Measurements from ENCODE around the gene GRIK5.

The GRIK5 gene

DNA sequence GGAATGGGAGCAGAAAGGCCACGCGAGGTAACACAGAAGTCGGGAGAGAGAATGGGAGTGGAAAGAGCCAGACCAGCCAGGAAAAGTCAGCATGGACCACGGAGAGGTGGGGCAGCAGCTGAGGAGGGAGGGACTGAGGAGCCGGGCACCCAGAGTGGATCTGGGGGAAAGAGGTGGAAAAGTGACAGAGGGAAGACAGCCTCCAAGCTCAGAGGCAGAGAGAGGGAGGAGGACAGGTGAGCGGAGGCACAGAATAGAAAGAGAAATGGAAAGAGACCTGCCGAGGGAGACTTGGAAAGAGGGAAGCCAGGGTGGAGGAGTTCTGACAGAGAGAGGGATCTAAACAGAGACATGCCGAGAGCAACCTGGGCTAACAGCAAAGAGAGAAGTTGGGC lies 1.6 kb downstream of the GRIK5 start:
- H3K27me3 ChIP-seq (ENCODE audit: control insufficient read depth in 5 of 5, insufficient read depth in 4 of 5, low read length in 5 of 5), result peaks cover 25 to 49% (median 48%) of the 10 kb centered on the region in 5 donors
- no peak overlapping the region for H3K9ac ChIP-seq (ENCODE audit: low read length in 5 of 5)
- peaks cover 0 to 6% (median 0%) of the 10 kb centered on the region in 5 donors for H3K4me1 ChIP-seq (ENCODE audit: control insufficient read depth in 5 of 5, insufficient read depth in 5 of 5, low read length in 5 of 5)
- H3K9me3 ChIP-seq (ENCODE audit: control insufficient read depth in 5 of 5, low read length in 5 of 5), result no peaks in the 10 kb centered on the region
- no peaks in the 10 kb centered on the region for H3K36me3 ChIP-seq (ENCODE audit: control insufficient read depth in 5 of 5, insufficient read depth in 5 of 5, low read length in 5 of 5)
- no peak overlapping the region for H3K4me3 ChIP-seq (ENCODE audit: low read depth in 1 of 5, low read length in 5 of 5)
- no peak overlapping the region for H3K27ac ChIP-seq (ENCODE audit: low read depth, low read length)

DNA sequence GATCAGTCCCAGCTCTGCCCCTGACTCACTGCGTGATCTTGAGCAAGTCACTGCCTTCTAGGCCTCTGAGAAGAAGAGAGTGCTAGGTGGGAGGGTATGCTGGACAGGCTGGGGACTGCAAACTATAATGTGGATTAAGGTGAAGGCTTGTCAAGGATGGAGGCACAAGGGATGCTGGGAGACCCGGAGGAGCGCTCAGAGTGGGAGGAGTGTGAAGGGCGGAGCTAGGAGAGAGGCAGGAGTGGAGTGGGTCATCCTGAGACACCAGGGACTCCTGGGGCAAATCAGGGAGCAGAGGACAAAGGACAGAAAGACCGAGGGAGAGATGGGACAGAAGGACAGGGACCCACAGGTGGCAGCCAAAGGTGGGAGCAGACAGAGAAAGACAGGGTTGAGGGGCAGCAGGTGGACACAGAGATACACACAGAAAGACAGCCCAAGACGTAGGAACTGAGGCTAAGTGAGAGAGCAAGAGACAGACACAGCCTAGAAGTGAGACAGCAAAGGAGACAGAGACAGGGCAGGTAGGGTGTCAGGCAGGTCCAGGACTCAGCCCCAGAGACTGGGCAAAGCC lies 2.6 kb downstream of the GRIK5 start:
- Histone ChIP-seq H3K27me3 (ENCODE audit: control insufficient read depth in 5 of 5, insufficient read depth in 4 of 5, low read length in 5 of 5) (peaks cover 25 to 49% (median 48%) of the 10 kb centered on the region in 5 donors), H3K27ac (ENCODE audit: low read depth, low read length) (no peak overlapping the region), H3K4me3 (ENCODE audit: low read depth in 1 of 5, low read length in 5 of 5) (no peak overlapping the region)

DNA sequence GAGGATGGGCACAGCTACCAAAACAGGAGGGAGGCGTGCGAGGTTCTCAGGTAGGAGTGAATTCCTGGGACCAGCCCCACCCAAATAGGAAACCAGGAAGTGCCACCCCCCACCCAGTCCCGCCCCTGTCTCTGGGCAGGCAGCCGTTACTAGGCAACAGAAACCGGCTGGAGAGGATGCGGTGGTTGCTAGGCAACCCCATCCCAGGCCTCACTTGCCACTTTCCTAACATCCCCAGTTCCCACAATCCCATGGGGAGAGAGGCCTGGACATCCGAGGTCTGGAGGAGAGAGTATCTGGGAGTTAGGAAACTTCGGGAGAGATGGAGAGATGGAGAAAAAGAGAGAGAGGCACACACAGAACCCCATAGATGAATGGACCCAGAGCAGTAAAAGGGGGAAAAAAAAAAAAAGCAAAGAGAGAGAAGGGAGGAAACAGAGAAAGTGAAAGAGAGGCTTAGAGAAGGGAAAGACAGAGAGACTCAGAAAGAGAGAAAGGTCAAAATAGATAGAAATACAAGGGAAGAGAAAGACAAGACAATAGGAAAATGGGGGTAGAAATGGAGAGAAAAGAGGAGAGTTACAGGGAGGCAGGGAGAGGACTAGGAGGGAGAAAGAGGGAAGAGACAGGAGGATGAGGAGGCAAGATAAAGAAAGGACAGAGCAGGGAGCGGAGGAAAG lies 3.8 kb downstream of the GRIK5 start:
- Histone ChIP-seq H3K9ac (ENCODE audit: low read length in 5 of 5) (no peak overlapping the region), H3K27me3 (ENCODE audit: control insufficient read depth in 5 of 5, insufficient read depth in 4 of 5, low read length in 5 of 5) (peaks cover 25 to 49% (median 48%) of the 10 kb centered on the region in 5 donors), H3K9me3 (ENCODE audit: control insufficient read depth in 5 of 5, low read length in 5 of 5) (no peaks in the 10 kb centered on the region), H3K4me1 (ENCODE audit: control insufficient read depth in 5 of 5, insufficient read depth in 5 of 5, low read length in 5 of 5) (peaks cover 0 to 6% (median 0%) of the 10 kb centered on the region in 5 donors), H3K4me3 (ENCODE audit: low read depth in 1 of 5, low read length in 5 of 5) (no peak overlapping the region), H3K27ac (ENCODE audit: low read depth, low read length) (no peak overlapping the region), H3K36me3 (ENCODE audit: control insufficient read depth in 5 of 5, insufficient read depth in 5 of 5, low read length in 5 of 5) (no peaks in the 10 kb centered on the region)

More for the DNA sequence above, 2.6 kb downstream of the GRIK5 start:
- Histone ChIP-seq H3K36me3 (ENCODE audit: control insufficient read depth in 5 of 5, insufficient read depth in 5 of 5, low read length in 5 of 5) (no peaks in the 10 kb centered on the region), H3K9ac (ENCODE audit: low read length in 5 of 5) (no peak overlapping the region), H3K4me1 (ENCODE audit: control insufficient read depth in 5 of 5, insufficient read depth in 5 of 5, low read length in 5 of 5) (peaks cover 0 to 6% (median 0%) of the 10 kb centered on the region in 5 donors), H3K9me3 (ENCODE audit: control insufficient read depth in 5 of 5, low read length in 5 of 5) (no peaks in the 10 kb centered on the region)

DNA sequence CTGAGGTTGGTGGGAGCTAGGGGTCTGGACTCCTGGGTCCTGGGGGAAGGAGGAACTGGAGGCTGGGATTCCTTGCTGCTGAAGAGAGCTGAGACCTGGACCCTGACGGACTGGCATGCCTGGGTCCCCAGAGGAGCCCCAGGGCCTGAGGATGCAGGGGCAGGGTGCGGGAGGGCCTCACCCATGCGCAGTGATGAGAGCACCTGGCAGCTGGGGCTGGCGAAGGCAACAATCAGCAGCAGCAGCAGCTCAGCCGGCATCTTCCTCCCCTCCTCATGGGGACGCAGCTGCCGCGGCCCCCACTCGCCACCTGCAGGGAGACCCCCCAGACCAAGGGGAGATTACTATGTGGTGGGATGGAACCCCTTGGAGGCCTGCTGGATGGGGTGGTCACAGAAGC lies 4.5 kb downstream of the GRIK5 start:
- Histone ChIP-seq H3K27me3 (ENCODE audit: control insufficient read depth in 5 of 5, insufficient read depth in 4 of 5, low read length in 5 of 5) (peaks cover 25 to 48% (median 45%) of the 10 kb centered on the region in 5 donors), H3K9ac (ENCODE audit: low read length in 5 of 5) (no peak overlapping the region), H3K27ac (ENCODE audit: low read depth, low read length) (no peak overlapping the region), H3K4me1 (ENCODE audit: control insufficient read depth in 5 of 5, insufficient read depth in 5 of 5, low read length in 5 of 5) (peaks cover 0 to 6% (median 0%) of the 10 kb centered on the region in 5 donors), H3K4me3 (ENCODE audit: low read depth in 1 of 5, low read length in 5 of 5) (no peak overlapping the region), H3K36me3 (ENCODE audit: control insufficient read depth in 5 of 5, insufficient read depth in 5 of 5, low read length in 5 of 5) (no peaks in the 10 kb centered on the region), H3K9me3 (ENCODE audit: control insufficient read depth in 5 of 5, low read length in 5 of 5) (no peaks in the 10 kb centered on the region)

DNA sequence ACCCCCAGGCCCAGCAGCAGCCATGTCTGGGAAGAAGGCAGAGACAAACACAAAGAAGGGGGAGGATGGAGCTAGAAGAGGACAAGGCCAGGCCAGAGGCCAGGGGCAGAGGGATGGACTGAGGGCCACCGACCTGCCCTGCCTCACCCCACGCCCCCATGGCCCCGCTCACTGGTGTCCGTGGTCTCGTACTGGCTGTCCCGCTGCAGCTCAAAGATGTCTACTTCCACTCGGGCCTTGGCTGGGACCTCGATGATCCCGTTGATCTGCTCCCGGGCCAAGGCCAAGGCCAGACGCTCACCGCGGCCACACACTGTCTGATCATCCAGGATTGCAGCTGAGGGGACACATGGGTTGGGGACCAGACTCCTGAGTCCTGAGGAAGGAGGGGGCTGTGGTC lies 5.0 kb downstream of the GRIK5 start:
- H3K9me3 ChIP-seq (ENCODE audit: control insufficient read depth in 5 of 5, low read length in 5 of 5), result no peaks in the 10 kb centered on the region
- H3K4me1 ChIP-seq (ENCODE audit: control insufficient read depth in 5 of 5, insufficient read depth in 5 of 5, low read length in 5 of 5), result peaks cover 0 to 6% (median 0%) of the 10 kb centered on the region in 5 donors
- H3K27ac ChIP-seq (ENCODE audit: low read depth, low read length), result no peak overlapping the region
- H3K4me3 ChIP-seq (ENCODE audit: low read depth in 1 of 5, low read length in 5 of 5), result no peak overlapping the region
- H3K36me3 ChIP-seq (ENCODE audit: control insufficient read depth in 5 of 5, insufficient read depth in 5 of 5, low read length in 5 of 5), result no peaks in the 10 kb centered on the region
- H3K9ac ChIP-seq (ENCODE audit: low read length in 5 of 5), result no peak overlapping the region
- H3K27me3 ChIP-seq (ENCODE audit: control insufficient read depth in 5 of 5, insufficient read depth in 4 of 5, low read length in 5 of 5), result peaks cover 25 to 48% (median 41%) of the 10 kb centered on the region in 5 donors

DNA sequence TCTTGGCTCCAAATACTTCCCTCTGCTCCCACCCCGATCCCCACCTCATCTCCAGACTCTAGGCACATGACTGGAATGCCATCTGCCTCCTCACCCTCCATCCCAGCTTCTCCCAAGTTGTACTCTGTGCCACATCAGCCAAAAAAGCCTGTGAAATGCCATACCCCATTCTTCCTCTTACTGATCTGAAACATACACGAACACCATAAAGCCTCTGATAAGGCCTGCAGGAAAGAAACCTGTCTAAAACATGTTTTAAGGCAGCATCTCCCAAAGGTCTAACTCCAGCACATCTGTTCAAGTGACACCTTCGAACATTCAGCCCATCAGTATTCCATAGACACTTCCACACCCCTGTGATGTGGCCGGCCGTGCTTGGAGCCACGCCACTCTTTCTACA lies 5.6 kb downstream of the GRIK5 start:
- Histone ChIP-seq H3K9ac (ENCODE audit: low read length in 5 of 5) (no peak overlapping the region), H3K36me3 (ENCODE audit: control insufficient read depth in 5 of 5, insufficient read depth in 5 of 5, low read length in 5 of 5) (no peaks in the 10 kb centered on the region), H3K4me1 (ENCODE audit: control insufficient read depth in 5 of 5, insufficient read depth in 5 of 5, low read length in 5 of 5) (peaks cover 0 to 6% (median 0%) of the 10 kb centered on the region in 5 donors), H3K9me3 (ENCODE audit: control insufficient read depth in 5 of 5, low read length in 5 of 5) (no peaks in the 10 kb centered on the region), H3K27ac (ENCODE audit: low read depth, low read length) (no peak overlapping the region), H3K4me3 (ENCODE audit: low read depth in 1 of 5, low read length in 5 of 5) (no peak overlapping the region), H3K27me3 (ENCODE audit: control insufficient read depth in 5 of 5, insufficient read depth in 4 of 5, low read length in 5 of 5) (peaks cover 25 to 48% (median 36%) of the 10 kb centered on the region in 5 donors)

DNA sequence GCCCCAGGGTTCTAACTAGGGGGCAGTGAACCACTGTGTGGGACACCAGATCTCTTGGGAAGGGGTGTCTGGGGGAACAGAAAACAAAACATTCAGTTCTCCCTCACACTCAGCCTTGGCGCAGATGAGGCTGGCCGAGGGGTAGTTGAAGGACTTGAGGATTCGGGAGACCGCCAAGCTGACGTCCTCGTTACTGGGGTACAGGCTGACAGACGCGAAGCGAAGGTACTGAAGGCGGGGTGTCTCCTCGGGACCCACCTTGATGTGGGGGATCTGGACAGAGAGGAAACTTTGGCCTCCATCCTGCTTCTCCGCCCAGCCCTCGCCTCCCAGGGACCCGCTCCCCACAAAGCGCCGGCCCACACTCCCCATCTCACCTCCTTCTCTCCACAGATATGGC lies 7.6 kb downstream of the GRIK5 start:
- Histone ChIP-seq H3K27ac (ENCODE audit: low read depth, low read length) (no peak overlapping the region), H3K36me3 (ENCODE audit: control insufficient read depth in 5 of 5, insufficient read depth in 5 of 5, low read length in 5 of 5) (no peaks in the 10 kb centered on the region), H3K4me3 (ENCODE audit: low read depth in 1 of 5, low read length in 5 of 5) (no peak overlapping the region), H3K9ac (ENCODE audit: low read length in 5 of 5) (no peak overlapping the region), H3K27me3 (ENCODE audit: control insufficient read depth in 5 of 5, insufficient read depth in 4 of 5, low read length in 5 of 5) (peaks cover 10 to 31% (median 17%) of the 10 kb centered on the region in 5 donors), H3K9me3 (ENCODE audit: control insufficient read depth in 5 of 5, low read length in 5 of 5) (no peaks in the 10 kb centered on the region), H3K4me1 (ENCODE audit: control insufficient read depth in 5 of 5, insufficient read depth in 5 of 5, low read length in 5 of 5) (no peaks in the 10 kb centered on the region)

DNA sequence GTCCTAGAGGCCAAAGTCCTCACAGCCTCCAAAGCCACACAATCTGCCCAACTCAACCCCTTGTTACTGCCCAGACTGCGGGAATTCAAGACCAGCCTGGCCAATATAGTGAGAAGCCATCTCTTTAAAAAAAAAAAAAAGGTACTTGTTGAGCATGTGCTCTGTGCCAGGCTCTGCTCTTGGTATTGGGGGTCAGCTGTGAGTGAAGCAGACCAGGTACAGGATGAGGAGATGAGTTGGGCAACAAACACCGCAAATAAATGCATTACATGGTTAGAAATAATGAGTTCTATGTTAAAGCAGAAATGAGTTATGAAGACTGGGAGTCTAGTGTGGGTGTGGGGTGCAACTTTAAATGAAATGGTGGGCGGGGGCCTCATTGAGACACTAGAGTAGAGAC lies 9.9 kb downstream of the GRIK5 start:
- H3K27ac ChIP-seq (ENCODE audit: low read depth, low read length), result no peak overlapping the region
- no peaks in the 10 kb centered on the region for H3K4me1 ChIP-seq (ENCODE audit: control insufficient read depth in 5 of 5, insufficient read depth in 5 of 5, low read length in 5 of 5)
- no peaks in the 10 kb centered on the region for H3K36me3 ChIP-seq (ENCODE audit: control insufficient read depth in 5 of 5, insufficient read depth in 5 of 5, low read length in 5 of 5)
- H3K27me3 ChIP-seq (ENCODE audit: control insufficient read depth in 5 of 5, insufficient read depth in 4 of 5, low read length in 5 of 5), result peaks cover 0 to 9% (median 4%) of the 10 kb centered on the region in 5 donors
- no peaks in the 10 kb centered on the region for H3K9me3 ChIP-seq (ENCODE audit: control insufficient read depth in 5 of 5, low read length in 5 of 5)
- H3K4me3 ChIP-seq (ENCODE audit: low read depth in 1 of 5, low read length in 5 of 5), result no peak overlapping the region
- H3K9ac ChIP-seq (ENCODE audit: low read length in 5 of 5), result no peak overlapping the region

DNA sequence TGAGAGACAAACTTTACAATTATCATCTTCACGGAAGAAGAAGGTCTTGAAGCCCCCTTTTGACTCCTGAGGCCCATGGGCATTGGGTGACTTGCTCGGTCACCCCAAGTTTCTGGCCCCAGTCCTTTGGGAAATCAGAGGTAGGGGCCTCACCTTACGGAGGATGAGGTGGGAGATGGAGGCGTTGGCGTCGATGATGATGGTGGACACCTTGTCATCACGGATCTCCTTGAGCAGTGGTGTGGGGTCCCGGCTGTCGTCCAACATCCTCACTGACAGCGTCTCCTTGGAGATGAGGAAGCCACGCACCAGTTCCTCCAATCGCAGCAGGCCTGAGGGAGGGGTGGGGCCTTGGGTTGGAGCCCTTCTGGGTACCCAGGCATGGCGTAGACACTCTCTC lies 10.8 kb downstream of the GRIK5 start:
- no peak overlapping the region for H3K27ac ChIP-seq (ENCODE audit: low read depth, low read length)
- H3K36me3 ChIP-seq (ENCODE audit: control insufficient read depth in 5 of 5, insufficient read depth in 5 of 5, low read length in 5 of 5), result no peaks in the 10 kb centered on the region
- H3K4me1 ChIP-seq (ENCODE audit: control insufficient read depth in 5 of 5, insufficient read depth in 5 of 5, low read length in 5 of 5), result no peaks in the 10 kb centered on the region
- H3K9me3 ChIP-seq (ENCODE audit: control insufficient read depth in 5 of 5, low read length in 5 of 5), result no peaks in the 10 kb centered on the region
- H3K9ac ChIP-seq (ENCODE audit: low read length in 5 of 5), result no peak overlapping the region
- peaks cover 0 to 6% (median 0%) of the 10 kb centered on the region in 5 donors for H3K27me3 ChIP-seq (ENCODE audit: control insufficient read depth in 5 of 5, insufficient read depth in 4 of 5, low read length in 5 of 5)
- no peak overlapping the region for H3K4me3 ChIP-seq (ENCODE audit: low read depth in 1 of 5, low read length in 5 of 5)

DNA sequence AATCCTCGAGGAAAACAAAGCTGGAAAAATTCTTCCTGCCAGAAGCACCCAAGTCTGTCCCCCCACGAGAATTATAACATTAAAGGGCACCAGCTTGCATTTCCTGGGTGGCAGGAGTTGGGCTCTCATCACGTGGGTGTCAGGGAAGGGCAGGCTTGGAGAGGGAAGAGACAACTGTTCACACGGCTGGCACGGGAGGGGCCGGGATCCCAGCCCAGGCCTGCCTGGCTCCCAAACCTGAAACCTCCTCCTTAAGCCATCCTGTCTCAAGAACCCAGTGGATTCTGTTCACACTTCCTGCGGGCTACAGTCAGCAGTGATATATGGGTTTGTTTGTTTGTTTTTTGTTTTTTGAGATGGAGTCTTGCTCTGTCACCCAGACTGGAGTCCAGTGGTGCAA lies 12.2 kb downstream of the GRIK5 start:
- H3K9me3 ChIP-seq (ENCODE audit: control insufficient read depth in 5 of 5, low read length in 5 of 5), result no peaks in the 10 kb centered on the region
- no peak overlapping the region for H3K4me3 ChIP-seq (ENCODE audit: low read depth in 1 of 5, low read length in 5 of 5)
- no peaks in the 10 kb centered on the region for H3K4me1 ChIP-seq (ENCODE audit: control insufficient read depth in 5 of 5, insufficient read depth in 5 of 5, low read length in 5 of 5)
- H3K36me3 ChIP-seq (ENCODE audit: control insufficient read depth in 5 of 5, insufficient read depth in 5 of 5, low read length in 5 of 5), result no peaks in the 10 kb centered on the region
- H3K27ac ChIP-seq (ENCODE audit: low read depth, low read length), result no peak overlapping the region
- peaks cover 0 to 8% (median 3%) of the 10 kb centered on the region in 5 donors for H3K27me3 ChIP-seq (ENCODE audit: control insufficient read depth in 5 of 5, insufficient read depth in 4 of 5, low read length in 5 of 5)
- no peak overlapping the region for H3K9ac ChIP-seq (ENCODE audit: low read length in 5 of 5)
